ENCODE results near the gene RGS13.
A peak's percentile ranks its signal among the peaks of the same experiment; 100 is the strongest.

RGS13 gene, protein sequence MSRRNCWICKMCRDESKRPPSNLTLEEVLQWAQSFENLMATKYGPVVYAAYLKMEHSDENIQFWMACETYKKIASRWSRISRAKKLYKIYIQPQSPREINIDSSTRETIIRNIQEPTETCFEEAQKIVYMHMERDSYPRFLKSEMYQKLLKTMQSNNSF

DNA sequence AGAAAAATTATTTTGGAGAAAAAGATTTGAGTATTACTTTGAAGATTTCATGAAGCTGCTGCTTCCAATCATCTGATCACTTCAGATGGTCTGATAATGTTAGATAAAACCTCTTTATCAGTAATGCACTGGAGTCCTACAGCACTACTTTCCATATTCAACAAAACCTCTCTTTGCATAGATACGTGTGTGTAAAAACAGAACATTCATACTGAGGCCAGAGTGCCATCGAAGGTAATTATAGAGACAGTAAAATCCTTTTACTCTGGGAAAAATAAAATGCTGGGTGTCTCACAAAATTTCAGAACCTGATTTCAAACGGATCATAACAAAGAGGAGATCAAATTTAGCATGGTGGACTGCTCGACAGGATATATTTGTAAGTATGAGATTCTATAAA is at the start of gene RGS13:
Gene RGS13, plus strand, starts transcription at position 209 of the 400 bp plus-strand sequence. CDS start 8,188 bp downstream, outside the sequence.
- DNase-seq = no peak

DNA sequence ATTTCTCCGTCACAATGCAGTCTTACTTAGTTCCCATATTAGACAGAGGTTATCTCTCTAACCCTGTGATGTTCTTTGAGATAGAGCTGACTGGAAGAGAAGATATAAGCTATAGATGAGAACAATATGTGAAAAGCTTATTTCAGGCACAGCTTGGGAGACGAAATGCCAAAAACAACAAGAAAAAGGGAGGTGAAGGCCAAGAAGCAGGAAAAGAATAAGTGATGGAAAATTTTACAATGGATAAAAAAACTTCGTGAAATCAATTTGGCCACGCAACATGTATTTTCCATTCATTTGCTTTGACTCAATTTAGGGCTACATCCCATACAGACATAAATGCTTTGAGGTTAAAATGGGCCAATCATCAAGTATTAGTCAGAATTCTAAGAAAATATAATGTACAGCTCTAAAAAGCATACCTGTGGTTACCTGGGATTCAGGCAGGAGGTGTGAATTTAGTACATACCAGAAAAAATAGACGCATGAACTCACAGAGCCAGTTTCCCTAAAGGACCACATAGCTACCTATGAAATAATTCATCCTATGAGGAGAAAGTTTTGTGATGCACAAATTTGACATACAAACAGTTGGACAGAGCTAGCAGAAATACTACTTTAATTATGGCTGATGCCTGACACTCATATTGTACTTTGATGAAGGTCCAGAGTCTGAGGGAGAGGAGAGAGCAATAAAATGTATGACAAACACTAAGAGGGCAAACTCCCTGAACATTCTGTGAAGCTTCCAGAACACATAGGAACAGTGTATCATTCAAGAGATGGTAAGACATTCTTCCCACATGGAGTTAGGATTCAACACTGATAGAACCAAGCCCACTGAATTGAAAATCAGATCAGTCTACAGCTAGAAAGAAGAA is 48.3 kb upstream of the RGS13 start:
- no peak for DNase-seq

DNA sequence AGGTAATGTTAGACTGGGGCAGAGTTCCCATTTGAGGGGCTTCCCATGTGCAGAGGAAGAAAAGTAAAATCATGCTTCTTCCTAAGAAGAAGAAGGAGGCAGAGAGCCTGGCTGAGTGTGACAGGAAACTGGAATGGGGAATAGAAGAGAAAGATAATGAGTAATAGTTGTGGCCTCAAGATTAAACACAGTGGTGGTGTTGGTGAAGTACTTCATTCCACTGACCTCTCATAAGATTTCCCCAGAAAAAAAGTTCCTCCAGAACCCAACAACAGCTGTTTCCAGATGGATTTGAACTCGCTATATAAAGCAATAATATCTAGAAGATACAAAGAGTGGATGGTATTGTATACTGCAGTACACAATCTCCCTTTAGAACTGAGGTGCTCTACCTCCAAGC is 47.4 kb upstream of the RGS13 start:
- DNase-seq = no peak

DNA sequence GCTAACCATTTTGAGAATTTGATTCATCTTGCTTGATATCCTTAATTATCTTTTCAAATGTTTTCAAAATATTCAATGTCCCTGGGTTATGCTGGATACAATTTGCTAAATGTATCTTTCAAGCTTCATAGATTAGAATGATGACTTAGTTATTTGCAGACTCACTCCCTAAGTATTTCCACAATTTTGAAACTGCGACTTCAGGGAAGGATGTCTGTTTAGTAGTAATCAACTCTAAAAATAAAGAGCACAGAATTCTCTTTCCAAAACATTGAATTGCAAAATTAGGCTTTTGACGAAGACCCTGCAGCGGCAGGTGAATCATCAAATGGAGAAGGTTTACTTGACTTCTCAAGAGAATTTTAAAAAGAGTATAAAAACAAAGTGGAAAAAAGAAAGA is 46.1 kb upstream of the RGS13 start:
- DNase-seq = no peak

DNA sequence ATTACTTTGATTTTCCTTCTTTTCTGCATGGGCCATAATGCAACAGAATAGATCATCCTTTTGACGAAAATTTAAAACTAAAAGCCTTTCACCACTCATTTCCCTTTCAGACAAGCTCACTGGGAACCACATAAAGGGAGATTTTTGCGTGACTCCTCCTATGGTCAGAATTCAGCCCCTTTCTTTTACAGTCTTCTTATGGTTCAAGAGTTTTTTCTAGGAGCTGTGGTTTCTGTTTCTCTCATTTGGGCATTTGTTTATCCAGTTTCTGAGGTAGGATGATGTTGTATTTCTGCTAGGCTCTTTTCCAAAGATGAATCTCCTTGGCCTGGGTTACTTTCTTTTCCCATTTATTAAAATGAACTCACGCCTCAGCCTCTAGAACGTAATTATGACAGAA is 43.4 kb upstream of the RGS13 start:
- no peak for DNase-seq

DNA sequence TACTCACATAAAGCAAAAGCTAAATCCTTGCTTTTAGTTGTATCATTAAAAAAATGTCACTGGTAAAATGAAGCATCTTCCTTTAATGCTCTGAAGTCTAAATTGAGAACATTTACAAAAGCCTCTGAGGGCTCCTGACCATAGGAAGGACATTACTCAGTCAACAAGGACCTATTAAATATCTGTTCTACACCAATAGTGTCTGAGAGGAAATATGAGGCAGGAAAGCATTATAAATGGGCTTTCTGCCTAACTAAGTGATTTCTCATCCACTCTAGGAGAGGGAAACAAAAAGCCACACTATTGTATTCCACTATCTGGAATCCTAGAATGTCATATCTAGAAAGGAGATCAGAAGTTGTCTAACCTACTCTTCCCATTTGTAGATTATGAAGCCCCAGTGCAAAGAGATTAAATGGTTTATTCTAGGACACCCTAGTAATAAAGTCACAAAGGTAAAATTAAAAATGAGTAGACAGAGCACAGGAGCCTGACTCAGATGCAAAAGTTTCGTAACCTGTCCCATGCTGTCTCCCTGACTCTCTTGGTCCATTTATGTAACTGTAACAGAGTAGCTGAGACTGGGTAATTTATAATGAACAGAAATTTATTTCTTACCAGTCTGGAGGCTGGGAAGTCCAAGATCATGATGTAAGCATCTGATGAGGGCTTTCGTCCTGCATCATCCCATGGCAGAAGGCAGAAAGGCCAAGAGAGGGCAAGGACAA is 42.8 kb upstream of the RGS13 start:
- DNase-seq = no peak

DNA sequence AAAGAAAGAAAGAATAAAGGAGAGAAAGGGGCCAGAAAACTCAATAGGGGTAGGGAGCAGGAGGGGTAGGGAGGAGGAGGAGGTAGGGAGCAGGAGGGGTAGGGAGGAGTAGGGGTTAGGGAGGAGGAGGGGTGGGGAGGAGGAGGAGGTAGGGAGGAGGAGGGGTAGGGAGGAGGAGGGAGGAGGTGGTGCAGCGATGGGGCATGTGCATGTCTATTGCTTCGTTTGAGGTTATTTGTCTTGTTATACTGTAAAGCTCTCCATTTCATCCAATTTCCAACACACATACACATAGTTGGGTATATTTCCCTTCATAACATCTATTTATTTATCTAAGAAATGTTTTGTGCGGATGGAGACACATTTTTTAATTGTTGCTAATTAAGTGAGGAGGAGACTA is 40.6 kb upstream of the RGS13 start:
- no peak for DNase-seq

DNA sequence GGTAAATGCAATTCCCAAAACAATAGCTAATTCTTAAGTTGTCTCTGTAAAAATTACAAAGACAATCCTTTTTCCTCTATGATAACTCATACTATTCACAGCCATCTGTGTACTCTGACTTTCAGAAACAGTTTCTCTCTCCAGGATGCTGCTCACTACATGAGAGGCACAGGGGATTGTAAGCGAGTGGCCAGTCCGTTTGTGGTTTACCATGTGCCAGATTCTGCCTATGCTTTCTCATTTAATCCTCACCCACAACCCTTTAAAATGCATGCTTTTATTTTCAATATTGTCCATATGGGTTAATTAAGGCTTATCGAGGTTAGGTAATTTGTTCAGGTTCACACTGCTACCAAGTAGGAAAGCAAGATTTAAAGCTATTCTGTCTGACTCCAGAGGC is 37.4 kb upstream of the RGS13 start:
- no peak for DNase-seq

DNA sequence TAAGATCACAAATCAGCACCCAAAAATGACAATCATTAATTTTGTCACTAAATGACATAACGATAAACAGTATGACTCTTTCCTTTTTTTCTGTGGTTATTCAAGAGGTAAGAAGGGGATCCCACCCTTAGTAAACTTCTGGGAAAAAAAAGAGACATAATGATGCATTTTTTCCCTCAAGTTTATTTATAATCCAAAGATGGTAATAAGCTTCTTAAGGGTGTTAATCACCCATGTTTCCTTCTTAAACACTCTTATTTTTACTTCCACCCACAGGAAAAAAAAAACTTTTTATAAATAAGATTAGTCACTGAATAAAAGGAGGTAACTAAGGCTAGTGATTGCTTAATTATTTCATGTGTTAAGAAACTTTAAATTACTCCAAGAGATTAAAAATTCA is 35.7 kb upstream of the RGS13 start:
- DNase-seq = no peak

DNA sequence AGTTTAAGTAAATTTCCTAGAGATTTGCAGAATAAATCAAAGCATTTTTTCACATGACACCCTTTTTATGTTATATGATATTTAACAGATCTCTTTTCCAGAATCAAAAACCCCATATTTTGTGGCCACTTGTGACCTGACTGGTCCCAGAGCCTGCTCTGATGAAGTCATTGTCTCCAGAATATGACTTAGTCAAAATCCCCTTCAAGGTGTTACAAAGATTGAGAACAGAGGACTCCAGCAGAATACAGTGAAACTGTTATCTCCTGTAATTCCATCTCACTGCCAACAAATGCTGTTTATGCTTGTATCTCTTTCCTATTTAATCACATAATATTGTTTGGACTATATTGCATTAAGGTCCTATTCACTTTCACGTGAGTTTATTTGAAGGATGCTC is 34.8 kb upstream of the RGS13 start:
- DNase-seq = no peak

DNA sequence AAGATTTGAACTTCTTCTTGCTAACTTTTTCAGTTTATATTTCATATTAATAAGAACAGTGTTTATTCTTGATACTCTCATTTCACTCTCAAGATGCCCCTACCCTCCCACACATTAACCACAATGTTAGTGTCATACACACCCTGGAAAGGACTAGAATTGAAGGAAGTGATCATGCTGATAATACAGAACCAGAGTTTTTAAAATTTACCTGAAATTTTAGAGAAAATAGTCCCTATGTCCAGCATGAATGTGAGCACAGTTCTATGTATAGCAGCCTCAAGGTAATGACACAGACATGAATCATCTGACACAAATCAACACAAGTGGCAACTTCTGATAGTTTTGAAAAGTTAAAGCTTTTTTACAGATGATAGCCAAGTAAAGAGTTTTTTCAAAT is 34.4 kb upstream of the RGS13 start:
- DNase-seq = no peak

DNA sequence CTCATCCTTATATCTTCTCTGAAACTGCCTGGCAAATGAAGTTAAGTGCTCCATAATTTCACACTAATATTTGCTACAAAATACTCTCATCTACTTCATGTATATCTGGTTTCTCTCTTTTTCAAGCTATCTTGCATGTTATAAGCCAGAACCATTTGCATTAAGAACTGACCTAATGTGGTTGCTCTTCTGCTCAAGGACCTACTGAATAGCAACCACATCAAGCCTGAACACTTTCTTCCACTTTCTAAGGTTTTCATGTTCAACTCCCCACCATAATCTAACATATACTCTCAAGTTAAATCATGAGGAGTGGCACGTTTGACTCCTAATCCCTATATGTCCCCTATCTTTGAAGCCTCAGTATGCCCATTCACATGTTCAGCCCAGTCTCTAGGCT is 33.2 kb upstream of the RGS13 start:
- DNase-seq = no peak

DNA sequence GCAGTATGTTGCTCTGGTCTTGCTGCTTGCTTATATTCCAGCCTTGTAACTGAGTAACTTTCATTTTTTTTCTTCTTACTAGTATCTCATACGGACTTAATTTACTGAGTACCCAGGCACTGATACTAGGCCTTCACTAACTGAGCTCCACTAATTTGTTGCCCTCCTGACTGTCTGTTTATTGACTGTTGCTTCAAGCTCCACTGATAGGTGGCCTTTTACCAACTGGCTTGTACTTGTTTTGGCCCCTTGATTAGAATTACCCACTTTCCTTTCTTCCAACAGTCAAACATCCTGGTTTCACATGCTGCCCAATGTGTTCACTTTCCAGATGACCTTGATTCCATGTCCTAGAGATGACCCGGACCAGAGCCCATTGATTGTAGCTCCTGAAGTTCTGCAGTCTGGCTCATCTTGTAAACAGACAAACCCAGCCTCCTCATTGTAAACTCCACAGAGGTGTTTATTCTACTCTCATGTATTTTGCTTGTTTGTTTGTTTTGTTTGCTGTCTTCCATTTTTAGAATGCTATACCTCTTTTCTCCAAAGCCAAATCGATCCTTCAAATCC is 32.6 kb upstream of the RGS13 start:
- no peak for DNase-seq

DNA sequence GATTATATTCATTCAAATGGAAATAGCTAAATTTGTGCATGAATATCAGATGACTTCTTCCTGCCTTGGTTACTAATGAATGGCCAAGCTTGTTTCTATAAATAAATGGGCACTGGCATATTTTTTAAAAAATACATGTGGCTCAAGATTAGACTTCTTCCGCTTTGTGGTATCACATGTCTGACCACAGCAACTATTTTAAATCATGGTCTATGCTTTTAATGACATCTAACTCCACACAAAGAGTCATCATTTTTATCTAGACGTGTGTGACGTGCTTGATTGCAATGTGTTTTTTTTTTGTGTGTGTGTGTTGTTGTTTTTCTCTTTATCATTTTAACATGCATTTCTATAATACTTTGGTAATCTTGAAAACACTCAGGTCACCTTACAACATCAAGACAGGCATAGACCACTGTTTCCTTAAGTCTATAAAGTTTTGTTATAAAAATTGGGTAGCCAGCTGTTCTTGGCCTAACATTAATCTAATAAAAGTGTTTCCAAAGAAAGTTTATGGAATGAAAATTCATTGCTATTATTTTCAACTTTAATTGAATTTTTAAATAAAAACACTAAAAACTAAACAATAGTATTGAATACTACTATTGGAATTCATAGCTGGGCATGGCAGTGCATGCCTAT is 30.8 kb upstream of the RGS13 start:
- DNase-seq = peak; percentile 75

DNA sequence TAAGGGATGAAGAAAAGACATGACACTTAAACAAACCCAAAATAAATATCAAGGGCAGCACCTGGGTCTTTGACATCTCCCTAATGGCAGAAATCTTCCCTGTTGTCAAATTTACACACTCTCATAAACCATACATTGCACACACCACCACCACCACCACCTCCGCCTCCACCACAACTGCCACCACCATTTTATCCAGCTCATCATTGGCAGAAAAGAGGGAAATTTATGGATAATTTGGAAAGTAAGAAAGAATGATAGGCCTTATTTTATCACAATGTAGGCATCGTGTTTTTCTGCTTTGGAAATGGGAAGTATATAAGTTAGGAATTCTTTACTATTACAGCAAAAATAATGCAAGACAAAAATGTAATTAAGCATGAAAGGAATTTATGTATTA is 27.3 kb upstream of the RGS13 start:
- DNase-seq = no peak

DNA sequence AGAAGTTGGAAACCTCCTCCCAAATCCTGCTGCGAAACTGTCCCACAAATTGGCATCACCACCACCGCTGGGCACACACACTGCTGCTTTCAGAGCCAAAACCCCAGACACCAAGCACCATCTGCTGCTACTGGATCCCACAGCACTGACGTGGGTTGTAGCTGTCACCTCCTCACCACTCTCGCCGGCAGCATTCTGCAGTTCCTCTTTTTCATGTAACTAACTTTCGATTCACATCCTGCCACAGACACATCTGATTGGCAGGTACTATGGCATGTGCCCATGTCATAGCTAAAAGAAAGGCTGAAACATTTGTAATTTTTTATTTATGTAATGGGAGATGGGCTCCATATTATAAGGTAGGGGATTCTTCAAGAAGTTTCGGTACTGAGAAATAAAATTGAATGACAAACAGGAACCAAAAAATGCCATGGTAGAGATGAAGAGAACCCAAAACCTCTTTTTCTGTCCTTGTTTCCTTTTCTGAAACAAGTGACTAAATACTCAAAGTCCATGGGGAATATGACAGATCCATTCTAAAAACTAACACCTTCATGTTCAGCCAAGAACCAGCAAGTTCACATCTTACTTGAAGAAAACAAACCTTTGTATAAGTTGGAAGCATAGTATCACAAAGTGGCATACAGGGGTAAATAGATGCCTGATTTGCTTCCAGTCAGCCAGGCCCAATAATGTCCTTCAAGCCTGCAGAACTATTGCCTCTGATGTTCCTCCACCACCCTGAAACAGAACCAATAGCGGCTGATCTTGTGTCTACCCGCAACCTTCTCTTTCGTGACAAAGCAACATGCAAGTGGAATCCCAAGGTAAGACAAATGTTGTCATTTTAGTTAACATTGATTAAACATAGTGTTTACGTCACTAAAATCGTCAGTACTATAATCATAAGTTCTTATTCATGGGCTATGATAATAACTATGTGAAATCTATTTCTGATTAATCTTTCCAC is 26.6 kb upstream of the RGS13 start:
- peak; percentile 83 for DNase-seq

DNA sequence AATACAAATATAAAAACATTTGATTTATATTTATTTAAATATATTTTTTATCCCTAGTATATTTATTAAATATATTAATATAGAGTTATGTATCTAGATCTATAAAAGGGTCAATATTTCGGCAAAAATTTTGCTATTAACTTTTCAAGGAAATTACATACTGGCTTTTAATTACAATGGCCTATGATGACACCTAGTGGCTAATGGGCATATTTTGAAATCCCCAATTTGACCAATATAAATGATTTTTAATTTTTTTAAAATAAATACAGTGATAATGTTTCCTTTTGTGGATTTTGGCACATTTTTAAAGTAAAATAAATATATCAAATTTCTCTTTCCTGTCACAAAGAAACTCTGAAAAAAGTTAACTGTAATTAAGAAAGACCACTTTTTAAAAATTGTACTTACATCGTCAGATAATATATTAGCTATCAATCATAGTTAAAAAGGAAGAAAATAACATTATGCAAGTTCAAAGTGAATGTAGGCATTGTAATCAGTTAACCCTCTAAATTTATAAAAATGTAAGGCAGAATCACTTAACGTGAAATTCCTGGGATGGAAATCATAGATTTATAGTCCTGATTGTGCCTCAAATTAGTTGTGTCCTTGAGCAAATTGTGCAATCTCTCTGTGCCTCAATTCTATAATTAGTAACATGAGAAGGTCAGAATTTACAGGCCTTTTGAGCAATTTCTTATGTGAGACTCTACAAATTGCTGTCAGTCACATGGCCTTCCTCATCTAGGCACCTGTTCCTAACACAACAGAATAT is 25.6 kb upstream of the RGS13 start:
- DNase-seq = peak; percentile 76

DNA sequence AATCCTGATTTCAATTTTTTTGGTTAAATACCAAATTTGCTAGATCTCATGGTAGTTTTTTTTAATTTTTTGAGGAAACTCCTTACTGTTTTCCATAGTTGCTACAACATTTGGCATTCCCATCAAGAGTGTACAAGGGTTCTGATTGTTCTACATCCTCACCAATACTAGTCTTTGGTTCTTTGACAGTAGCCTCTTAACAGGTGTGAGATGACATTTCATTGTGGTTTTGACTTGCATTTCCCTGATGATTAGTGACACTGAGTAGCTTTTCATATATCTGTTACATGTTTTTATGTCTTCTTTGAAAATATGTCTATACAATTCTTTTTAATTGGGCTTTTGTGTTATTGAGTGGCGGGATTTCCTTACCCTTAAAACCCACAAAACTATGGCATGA is 20.9 kb upstream of the RGS13 start:
- DNase-seq = no peak

DNA sequence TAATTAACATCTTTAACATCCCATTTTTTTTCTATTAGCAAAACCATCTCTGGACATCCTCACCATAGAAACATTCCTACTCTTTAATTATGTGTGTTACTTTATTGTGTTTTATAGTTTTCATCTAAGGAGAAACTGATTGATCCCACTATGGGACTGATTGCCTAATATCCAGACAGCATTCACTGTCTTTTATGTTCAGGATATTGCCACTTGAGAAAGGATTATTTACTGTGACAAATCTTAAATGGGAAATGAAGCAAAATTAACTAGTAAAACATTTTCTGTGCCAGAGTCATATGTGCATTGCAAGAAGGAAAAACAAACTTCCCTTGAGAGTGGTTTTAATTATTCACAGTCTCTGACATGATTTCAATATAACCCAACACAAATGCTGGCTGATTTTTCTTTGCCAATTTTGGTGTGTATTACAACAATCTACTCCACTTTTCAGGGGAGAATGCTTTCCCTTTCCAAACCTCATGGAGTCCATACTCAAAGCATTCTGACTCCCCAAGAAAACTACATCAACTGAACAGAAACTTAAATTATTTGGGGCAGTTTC is 15.8 kb upstream of the RGS13 start:
- DNase-seq = no peak

DNA sequence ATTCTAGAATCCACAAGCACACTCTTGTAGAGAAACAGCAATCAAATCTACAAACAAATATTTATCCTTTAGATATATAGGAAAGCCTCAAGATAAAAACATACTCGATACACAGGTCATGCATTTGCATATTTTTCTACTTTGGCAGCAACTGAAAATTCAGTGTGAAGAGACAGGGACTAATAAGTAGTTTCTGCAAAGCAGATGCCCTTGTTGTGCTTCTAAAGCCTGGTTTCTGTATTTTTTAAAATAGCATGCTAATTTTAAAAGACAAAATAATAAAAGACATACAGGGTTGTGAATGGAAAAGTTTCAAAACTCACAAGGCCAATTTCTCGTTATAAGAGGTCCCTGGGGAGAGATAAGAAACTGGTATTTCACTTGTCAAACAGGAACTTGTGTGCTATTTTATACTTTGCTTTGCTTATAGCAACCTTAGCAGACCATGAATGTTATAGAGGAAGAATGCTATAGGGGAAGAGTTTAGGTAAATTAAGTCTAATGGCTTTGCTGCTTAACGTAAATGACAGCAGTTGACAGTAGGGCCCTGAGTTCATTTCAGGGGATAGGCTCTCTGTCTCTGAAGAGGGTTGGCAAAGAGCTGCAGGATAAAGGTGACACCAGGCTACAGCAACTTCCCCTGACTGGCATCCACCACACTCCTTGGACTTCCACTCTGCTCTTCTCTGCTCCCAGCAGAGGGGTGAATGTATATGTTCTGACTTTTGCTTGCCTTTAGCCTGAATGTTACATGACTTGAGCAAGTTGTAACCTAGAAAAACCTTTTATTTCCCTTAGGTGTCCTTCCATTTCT is 9.4 kb upstream of the RGS13 start:
- DNase-seq = no peak

Data from hematopoietic multipotent progenitor cell treated with erythropoietin and hydrocortisone succinate and interleukin-3 and kit ligand, for 6 days (in vitro differentiated cells).